GM20431 (cell line): Measurements from ENCODE around the gene ZBTB7C.

Source experiments
- in situ Hi-C: fragments of 300-500 bp; cut with MseI, MboI; formaldehyde crosslinking; loops from one replicate; pipeline ENCODE4 v1.15.0; 2020; ENCODE audit warnings: low sequenced_read_pairs; ENCODE audit not compliant: unreplicated experiment

Gene ZBTB7C

GRCh38 chr18:48408727-48409590 is at the start of gene ZBTB7C:
Gene ZBTB7C (minus strand): TSS chr18:48409383.
- in situ Hi-C loops = no loop called here

GRCh38 chr18:48456838-48457237 is 47.7 kb upstream of the ZBTB7C start:
- in situ Hi-C loops = no loop called here

- in situ Hi-C loops = no loop called here
Measured at GRCh38 chr18:48455555-48456478, 46.6 kb upstream of the ZBTB7C start.

- in situ Hi-C loops = no loop called here
Measured at GRCh38 chr18:48454261-48454757, 45.1 kb upstream of the ZBTB7C start.

- in situ Hi-C loops = no loop called here
Measured at GRCh38 chr18:48453330-48454066, 44.3 kb upstream of the ZBTB7C start.

- in situ Hi-C loops = no loop called here
Measured at GRCh38 chr18:48452861-48453323, 43.7 kb upstream of the ZBTB7C start.

GRCh38 chr18:48450685-48451084 is 41.5 kb upstream of the ZBTB7C start:
- in situ Hi-C loops = no loop called here

- in situ Hi-C loops = loop anchor here (25.0 kb wide), 1 partner anchor 409 kb away; no protein-coding TSS in a partner anchor
Measured at GRCh38 chr18:48446582-48447225, 37.5 kb upstream of the ZBTB7C start.

- in situ Hi-C loops = loop anchor here (25.0 kb wide), 1 partner anchor 408 kb away; no protein-coding TSS in a partner anchor
Measured at GRCh38 chr18:48445540-48445939, 36.4 kb upstream of the ZBTB7C start.

- in situ Hi-C loops = loop anchor here (25.0 kb wide), 1 partner anchor 405 kb away; no protein-coding TSS in a partner anchor
Measured at GRCh38 chr18:48442761-48443160, 33.6 kb upstream of the ZBTB7C start.

GRCh38 chr18:48441405-48441881 is 32.3 kb upstream of the ZBTB7C start:
- in situ Hi-C loops = loop anchor here (25.0 kb wide), 1 partner anchor 404 kb away; no protein-coding TSS in a partner anchor

GRCh38 chr18:48440924-48441323 is 31.7 kb upstream of the ZBTB7C start:
- in situ Hi-C loops = loop anchor here (25.0 kb wide), 1 partner anchor 404 kb away; no protein-coding TSS in a partner anchor

- in situ Hi-C loops = loop anchor here (25.0 kb wide), 1 partner anchor 400 kb away; no protein-coding TSS in a partner anchor
Measured at GRCh38 chr18:48436907-48437306, 27.7 kb upstream of the ZBTB7C start.

- in situ Hi-C loops = loop anchor here (25.0 kb wide), 1 partner anchor 397 kb away; no protein-coding TSS in a partner anchor
Measured at GRCh38 chr18:48434382-48434781, 25.2 kb upstream of the ZBTB7C start.

- in situ Hi-C loops = loop anchor here (25.0 kb wide), 1 partner anchor 396 kb away; no protein-coding TSS in a partner anchor
Measured at GRCh38 chr18:48433541-48433940, 24.4 kb upstream of the ZBTB7C start.

GRCh38 chr18:48430150-48430549 is 21.0 kb upstream of the ZBTB7C start:
- in situ Hi-C loops = loop anchor here (25.0 kb wide), 1 partner anchor 393 kb away; no protein-coding TSS in a partner anchor

- in situ Hi-C loops = loop anchor here (25.0 kb wide), 1 partner anchor 391 kb away; no protein-coding TSS in a partner anchor
Measured at GRCh38 chr18:48428475-48429177, 19.4 kb upstream of the ZBTB7C start.

- in situ Hi-C loops = no loop called here
Measured at GRCh38 chr18:48422947-48423378, 13.8 kb upstream of the ZBTB7C start.
